Measurements from ENCODE around the gene ERFE. TPM values are rescaled to one million over a fixed set of nuclear protein-coding genes. Genes with fewer than 3 reads are reported as not detected.

The ERFE gene
- total and polyA plus RNA-seq, 10 of the 15 experiments (the other 5 are each of a cell fraction or from before 2014, with no cell fraction given) = not detected

GRCh38 chr2:238159071-238159539 lies 335 bp downstream of the ERFE start:
- no peak overlapping the region for H3K4me3 ChIP-seq

More at GRCh38 chr2:238159071-238159539, 335 bp downstream of the ERFE start:
- ChIA-PET CTCF (no interaction called here), SMC1A (ENCODE audit: uncharacterized antibody, unreplicated experiment) (interaction anchor here (1.5 kb wide), 1 partner anchor 301 kb away, joined by 4 read pairs; no protein-coding TSS in a partner anchor), POLR2A (no interaction called here), RAD21 (ENCODE audit: unreplicated experiment) (no interaction called here)
- Histone ChIP-seq H3K9ac (ENCODE audit: control insufficient read depth, insufficient read depth, low read length) (no peak overlapping the region), H3K27me3 (replicated peaks in 1 of 2; ENCODE audit: control insufficient read depth in 2 of 2, insufficient read depth in 2 of 2, low read length in 1 of 2) (peaks cover 3 to 12% of the 10 kb centered on the region in 2 experiments; a peak in 3 of 4 replicates), H3K27ac (ENCODE audit: control insufficient read depth, insufficient read depth) (no peak overlapping the region), H3K4me1 (ENCODE audit: control insufficient read depth, insufficient read depth, low read length) (peaks cover 6% of the 10 kb centered on the region; the same call in 1 of the 2 replicates), H4K20me1 (ENCODE audit: control insufficient read depth, insufficient read depth) (no peaks in the 10 kb centered on the region), H3K79me2 (ENCODE audit: control insufficient read depth, insufficient read depth, low read length) (no peaks in the 10 kb centered on the region), H3K4me2 (ENCODE audit: control insufficient read depth, insufficient read depth) (peak overlapping the region; percentile 7; the same call in 1 of the 2 replicates), H3K9me3 (replicated peaks; ENCODE audit: control insufficient read depth, insufficient read depth, low read length) (no peaks in the 10 kb centered on the region), H2AFZ (ENCODE audit: control insufficient read depth, low read depth, low read length) (no peak overlapping the region), H3K36me3 (ENCODE audit: control insufficient read depth in 2 of 2, insufficient read depth in 2 of 2, low read length in 1 of 2) (no peaks in the 10 kb centered on the region)
- FAIRE-seq (no peak), ATAC-seq (peak; percentile 12; the same call in 2 of the 3 replicates), DNase-seq (ENCODE audit: low read depth, low spot score) (no peak)
- in situ Hi-C loops (cut with MboI) (no loop called here), intact Hi-C loops (cut with micrococcal nuclease; ENCODE audit: unreplicated experiment) (no loop called here)
- TF ChIP-seq BHLHE40 (IDR thresholded peaks at IDR 0.05; ENCODE audit: borderline replicate concordance in 1 of 2, low read depth in 2 of 2, low read length in 1 of 2) (no peak), IKZF1 (conservative IDR thresholded peaks at IDR 0.05) (peak; percentile 44; the same call in 1 of the 2 replicates), RUNX3 (IDR thresholded peaks at IDR 0.05; ENCODE audit: low read length) (no peak), ZSCAN29 (IDR thresholded peaks at IDR 0.05) (peak; percentile 96), CUX1 (IDR thresholded peaks at IDR 0.05; ENCODE audit: insufficient replicate concordance, low read depth, low read length) (no peak), BMI1 (IDR thresholded peaks at IDR 0.05; ENCODE audit: borderline replicate concordance) (no peak)
- 11% methylated on average over 16 of the region's 52 CpGs for WGBS (ENCODE audit: insufficient coverage, insufficient replicate concordance, low lambda C conversion rate, missing lambda C conversion rate)
- no TSS peak for BruUV-seq (replicated peaks)

All from GM12878 (cell line).